SK-N-SH treated with all-trans-retinoic acid at 6 μM for 48 hours (cell line): ENCODE measurements around the gene NCF2.

Source experiments
- ARNTL ChIP-seq: fragments of 450-650 bp; formaldehyde crosslinking; IDR thresholded peaks from 2 replicates; pipeline ENCODE4 v1.5.0; 2020; ENCODE audit warnings: low read depth, mild to moderate bottlenecking, moderate library complexity, borderline replicate concordance
- OSR1 ChIP-seq: fragments of 250-450 bp; sonication (Bioruptor Pico); IDR thresholded peaks from 2 replicates; pipeline ENCODE4 v1.8.0; 2022; ENCODE audit warnings: moderate library complexity, mild to moderate bottlenecking, inconsistent platforms
- PPARA ChIP-seq: fragments of 250-450 bp; sonication (Bioruptor Pico); IDR thresholded peaks from 2 replicates; pipeline ENCODE4 v1.5.0; 2020; ENCODE audit warnings: mild to moderate bottlenecking, borderline replicate concordance
- ZFP3 ChIP-seq: fragments of 250-450 bp; sonication (Bioruptor Pico); IDR thresholded peaks from 2 replicates; pipeline ENCODE4 v1.5.0; 2020; ENCODE audit warnings: mild to moderate bottlenecking, moderate library complexity
- ZNF565 ChIP-seq: fragments of 450-650 bp; formaldehyde crosslinking; conservative IDR thresholded peaks from 2 replicates; pipeline ENCODE4 v1.5.0; 2020; ENCODE audit warnings: low read depth, mild to moderate bottlenecking, moderate library complexity
- TF ChIP-seq, protein P1 (sequence below): fragments of 250-450 bp; sonication (Bioruptor Pico); IDR thresholded peaks from 2 replicates; pipeline ENCODE4 v1.8.0; 2020; ENCODE audit warnings: mild to moderate bottlenecking, moderate library complexity, borderline replicate concordance

DNA sequence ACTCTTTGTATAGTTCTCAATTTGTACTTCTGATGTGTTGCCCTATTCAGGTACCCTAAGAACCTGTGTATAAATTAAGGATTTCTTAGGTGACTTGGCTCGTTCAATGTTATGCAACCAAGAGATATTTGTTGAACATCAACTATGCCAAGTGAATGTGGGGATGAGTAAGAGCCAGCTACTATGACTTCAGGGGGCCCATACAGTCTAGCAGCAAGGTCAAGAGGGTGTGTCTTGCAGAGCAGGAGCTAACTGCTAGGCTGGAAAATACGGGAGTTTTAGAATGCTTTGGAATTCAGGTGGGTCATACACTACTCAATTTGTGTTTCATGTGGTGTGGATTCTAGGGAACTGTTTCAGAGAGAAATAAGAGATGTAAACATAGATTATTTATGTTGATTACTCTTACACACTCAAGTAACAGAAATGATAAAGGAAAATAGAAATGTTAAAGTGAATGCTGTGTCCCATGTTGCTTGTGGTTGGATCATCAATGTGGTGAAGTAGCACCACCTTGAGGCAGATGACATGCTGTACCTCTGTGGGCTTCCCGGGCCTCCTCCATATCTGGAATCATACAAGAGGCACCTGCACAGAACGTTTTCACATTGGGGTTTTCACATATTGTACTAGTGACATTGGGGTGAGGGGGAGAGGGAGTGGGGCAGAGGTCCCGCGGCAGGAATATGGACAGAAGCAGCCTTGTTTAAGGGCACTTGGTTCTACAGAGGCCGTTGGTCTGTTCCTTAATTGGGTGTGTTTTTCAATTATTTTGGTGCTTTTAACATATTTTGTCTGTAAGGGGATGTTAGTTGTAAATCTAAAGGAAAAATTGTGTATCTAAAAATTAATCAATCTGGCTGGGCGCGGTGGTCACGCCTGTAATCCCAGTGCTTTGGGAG is 32.9 kb upstream of the NCF2 start:
- TF ChIP-seq, protein P1, sequence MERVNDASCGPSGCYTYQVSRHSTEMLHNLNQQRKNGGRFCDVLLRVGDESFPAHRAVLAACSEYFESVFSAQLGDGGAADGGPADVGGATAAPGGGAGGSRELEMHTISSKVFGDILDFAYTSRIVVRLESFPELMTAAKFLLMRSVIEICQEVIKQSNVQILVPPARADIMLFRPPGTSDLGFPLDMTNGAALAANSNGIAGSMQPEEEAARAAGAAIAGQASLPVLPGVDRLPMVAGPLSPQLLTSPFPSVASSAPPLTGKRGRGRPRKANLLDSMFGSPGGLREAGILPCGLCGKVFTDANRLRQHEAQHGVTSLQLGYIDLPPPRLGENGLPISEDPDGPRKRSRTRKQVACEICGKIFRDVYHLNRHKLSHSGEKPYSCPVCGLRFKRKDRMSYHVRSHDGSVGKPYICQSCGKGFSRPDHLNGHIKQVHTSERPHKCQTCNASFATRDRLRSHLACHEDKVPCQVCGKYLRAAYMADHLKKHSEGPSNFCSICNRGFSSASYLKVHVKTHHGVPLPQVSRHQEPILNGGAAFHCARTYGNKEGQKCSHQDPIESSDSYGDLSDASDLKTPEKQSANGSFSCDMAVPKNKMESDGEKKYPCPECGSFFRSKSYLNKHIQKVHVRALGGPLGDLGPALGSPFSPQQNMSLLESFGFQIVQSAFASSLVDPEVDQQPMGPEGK (CRISPR knock-in tag) = no peak
- TF ChIP-seq ARNTL (no peak), ZFP3 (no peak), ZNF565 (no peak), OSR1 (CRISPR knock-in tag) (no peak), PPARA (CRISPR knock-in tag) (no peak)
